Mesothelial cell of epicardium (in vitro differentiated cells): Measurements from ENCODE around the gene SLTM. TPM values are rescaled to one million over a fixed set of nuclear protein-coding genes. Genes with fewer than 3 reads are reported as not detected.

Experiments used
- DNase-seq, 2 experiments: peaks; one replicate each; pipeline ENCODE4 v3.0.0; 2021; ENCODE audit warnings: low spot score in 2 of 2; ENCODE audit not compliant: unreplicated experiment in 2 of 2
- H3K27ac Mint-ChIP-seq: 2 replicates; pipeline ENCODE4 v1.8.0; 2021; ENCODE audit warnings: mixed read lengths
- H3K27me3 Mint-ChIP-seq: 2 replicates; pipeline ENCODE4 v1.8.0; 2021; ENCODE audit warnings: low read depth, mixed read lengths
- H3K36me3 Mint-ChIP-seq: 2 replicates; pipeline ENCODE4 v1.8.0; 2021; ENCODE audit warnings: mixed read lengths
- H3K4me1 Mint-ChIP-seq: 2 replicates; pipeline ENCODE4 v1.8.0; 2021; ENCODE audit warnings: mixed read lengths
- H3K4me3 Mint-ChIP-seq: 2 replicates; pipeline ENCODE4 v1.8.0; 2021; ENCODE audit warnings: mild to moderate bottlenecking, moderate library complexity, mixed read lengths
- H3K9me3 Mint-ChIP-seq: 2 replicates; pipeline ENCODE4 v1.8.0; 2021; ENCODE audit warnings: mixed read lengths
- CTCF ChIP-seq: fragments of 200-600 bp; sonication (generic); IDR thresholded peaks from one replicate; pipeline ENCODE4 v1.5.0; 2021; ENCODE audit warnings: antibody characterized with exemption; ENCODE audit not compliant: unreplicated experiment
- total RNA-seq: library from RNA; stranded (reverse); gene quantifications from 3 replicates; pipeline ENCODE4 v1.2.1, GENCODE V29; 2021

Gene SLTM
- total RNA-seq, 1 donor from 2014 or later = 116 TPM

- Mint-ChIP-seq H3K36me3 (no peaks in the 10 kb centered on the region), H3K9me3 (peaks cover 9% of the 10 kb centered on the region), H3K27ac (no peak overlapping the region), H3K27me3 (no peaks in the 10 kb centered on the region), H3K4me3 (no peak overlapping the region), H3K4me1 (peaks cover 4% of the 10 kb centered on the region)
- DNase-seq = no peak
- no peak for TF ChIP-seq CTCF
Measured at GRCh38 chr15:58967479-58967878, 34.0 kb upstream of the SLTM start.

- H3K27ac Mint-ChIP-seq = no peak overlapping the region
- H3K36me3 Mint-ChIP-seq = no peaks in the 10 kb centered on the region
- H3K27me3 Mint-ChIP-seq = no peaks in the 10 kb centered on the region
- no peak overlapping the region for H3K4me3 Mint-ChIP-seq
- peaks cover 9% of the 10 kb centered on the region for H3K9me3 Mint-ChIP-seq
- TF ChIP-seq CTCF = no peak
- no peak for DNase-seq
- peaks cover 4% of the 10 kb centered on the region for H3K4me1 Mint-ChIP-seq
Measured at GRCh38 chr15:58966698-58967097, 33.2 kb upstream of the SLTM start.

- Mint-ChIP-seq H3K4me3 (no peak overlapping the region), H3K9me3 (no peaks in the 10 kb centered on the region), H3K27me3 (no peaks in the 10 kb centered on the region), H3K27ac (no peak overlapping the region), H3K4me1 (peaks cover 4% of the 10 kb centered on the region), H3K36me3 (no peaks in the 10 kb centered on the region)
- no peak for TF ChIP-seq CTCF
- DNase-seq = no peak
Measured at GRCh38 chr15:58962662-58963565, 29.4 kb upstream of the SLTM start.

- no peaks in the 10 kb centered on the region for H3K36me3 Mint-ChIP-seq
Measured at GRCh38 chr15:58962136-58962535, 28.7 kb upstream of the SLTM start.

GRCh38 chr15:58958811-58959210 is 25.3 kb upstream of the SLTM start:
- H3K4me3 Mint-ChIP-seq = no peak overlapping the region
- no peaks in the 10 kb centered on the region for H3K36me3 Mint-ChIP-seq
- no peak for TF ChIP-seq CTCF
- no peaks in the 10 kb centered on the region for H3K9me3 Mint-ChIP-seq
- peaks cover 4% of the 10 kb centered on the region for H3K4me1 Mint-ChIP-seq
- no peaks in the 10 kb centered on the region for H3K27me3 Mint-ChIP-seq
- no peak overlapping the region for H3K27ac Mint-ChIP-seq
- no peak for DNase-seq

More at GRCh38 chr15:58962136-58962535, 28.7 kb upstream of the SLTM start:
- Mint-ChIP-seq H3K27me3 (no peaks in the 10 kb centered on the region), H3K4me1 (peaks cover 4% of the 10 kb centered on the region), H3K27ac (no peak overlapping the region), H3K9me3 (no peaks in the 10 kb centered on the region), H3K4me3 (no peak overlapping the region)
- no peak for TF ChIP-seq CTCF
- no peak for DNase-seq
